ENCODE measurements around the gene DPP7. TPM values are rescaled to one million over a fixed set of nuclear protein-coding genes. Genes with fewer than 3 reads are reported as not detected.

Gene DPP7
- total RNA-seq, 1 experiment from 2014 or later, result 291 TPM

GRCh38 chr9:137083394-137084004 lies 31.0 kb downstream of the DPP7 start:
- Histone ChIP-seq H3K79me2 (ENCODE audit: insufficient read depth, low read length) (peaks cover 14% of the 10 kb centered on the region; the same call in 1 of the 2 replicates), H3K27ac (ENCODE audit: low read depth, low read length) (peak overlapping the region; percentile 98), H3K4me1 (ENCODE audit: control insufficient read depth in 1 of 2, insufficient read depth in 2 of 2, low read length in 2 of 2) (peaks cover 38 to 63% of the 10 kb centered on the region in 2 experiments), H4K20me1 (ENCODE audit: insufficient read depth) (no peaks in the 10 kb centered on the region), H3K9me2 (ENCODE audit: insufficient read depth) (no peaks in the 10 kb centered on the region), H3K4me3 (replicated peaks in 1 of 2; ENCODE audit: low read depth in 1 of 2, low read length in 2 of 2) (peak overlapping the region in 1 of 2 experiments; percentile 23; a peak in 3 of 4 replicates), H3K27me3 (ENCODE audit: insufficient read depth, low read length) (no peaks in the 10 kb centered on the region), H3K36me3 (ENCODE audit: control insufficient read depth in 1 of 2, insufficient read depth in 2 of 2, low read length in 2 of 2) (peaks cover 0 to 5% of the 10 kb centered on the region in 2 experiments; a peak in 1 of 4 replicates), H3K4me2 (ENCODE audit: low read length) (peak overlapping the region; percentile 98), H2AFZ (ENCODE audit: low read depth, low read length, poor library complexity, severe bottlenecking) (no peak overlapping the region), H3K9ac (ENCODE audit: low read length) (peak overlapping the region; percentile 50), H3K9me3 (ENCODE audit: control insufficient read depth in 1 of 2, insufficient read depth in 1 of 2, low read depth in 1 of 2, low read length in 2 of 2) (no peaks in the 10 kb centered on the region)
- BruUV-seq (replicated peaks), result no TSS peak
- RAD21 ChIA-PET (ENCODE audit: low non-redundant PET in 1 of 2, low total read pairs in 2 of 2, uncharacterized antibody in 2 of 2, unreplicated experiment in 2 of 2), result interaction anchor here in 1 of 2 experiments (0.6 kb wide), 1 partner anchor 11 kb away, joined by 4 read pairs; no protein-coding TSS in a partner anchor
- TF ChIP-seq MAX (IDR thresholded peaks at IDR 0.05) (no peak), TCF7L2 (IDR thresholded peaks at IDR 0.05; ENCODE audit: borderline replicate concordance, extremely low read depth, insufficient read depth, insufficient read length) (peak; percentile 99), YY1 (IDR thresholded peaks at IDR 0.05; ENCODE audit: extremely low read depth, insufficient replicate concordance, low read depth, low read length) (peak; percentile 68), ZNF274 (IDR thresholded peaks at IDR 0.05; ENCODE audit: low read depth, low read length) (no peak), POLR2AphosphoS5 (IDR thresholded peaks at IDR 0.05; ENCODE audit: low read depth, low read length) (peak; percentile 63; the same call in 1 of the 2 replicates)
- TF ChIP-seq, protein P1, sequence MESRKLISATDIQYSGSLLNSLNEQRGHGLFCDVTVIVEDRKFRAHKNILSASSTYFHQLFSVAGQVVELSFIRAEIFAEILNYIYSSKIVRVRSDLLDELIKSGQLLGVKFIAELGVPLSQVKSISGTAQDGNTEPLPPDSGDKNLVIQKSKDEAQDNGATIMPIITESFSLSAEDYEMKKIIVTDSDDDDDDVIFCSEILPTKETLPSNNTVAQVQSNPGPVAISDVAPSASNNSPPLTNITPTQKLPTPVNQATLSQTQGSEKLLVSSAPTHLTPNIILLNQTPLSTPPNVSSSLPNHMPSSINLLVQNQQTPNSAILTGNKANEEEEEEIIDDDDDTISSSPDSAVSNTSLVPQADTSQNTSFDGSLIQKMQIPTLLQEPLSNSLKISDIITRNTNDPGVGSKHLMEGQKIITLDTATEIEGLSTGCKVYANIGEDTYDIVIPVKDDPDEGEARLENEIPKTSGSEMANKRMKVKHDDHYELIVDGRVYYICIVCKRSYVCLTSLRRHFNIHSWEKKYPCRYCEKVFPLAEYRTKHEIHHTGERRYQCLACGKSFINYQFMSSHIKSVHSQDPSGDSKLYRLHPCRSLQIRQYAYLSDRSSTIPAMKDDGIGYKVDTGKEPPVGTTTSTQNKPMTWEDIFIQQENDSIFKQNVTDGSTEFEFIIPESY (IDR thresholded peaks at IDR 0.05; ENCODE audit: extremely low read depth, insufficient replicate concordance, low read length), result peak; percentile 77
- ATAC-seq (peak; percentile 49), DNase-seq (ENCODE audit: low read depth, low spot score) (peak; percentile 94)
- POLR2A ChIA-PET, result interaction anchor here (4.8 kb wide), 1 partner anchor 14 kb away, joined by 43 read pairs; the partner anchor contains the start of gene SAPCD2
- CTCF ChIA-PET, result interaction anchor here (1.6 to 4.8 kb wide), 3 partner anchors 14 to 37 kb away, joined by 3 to 49 read pairs (median 9); partner anchors contain the start of genes NPDC1 and SAPCD2
- intact Hi-C loops (cut with micrococcal nuclease), result no loop called here
